GM12891 (cell line): Measurements from ENCODE around the gene MAP2K2.

Experiments used
- PAX5 ChIP-seq: IDR thresholded peaks from 2 replicates; pipeline ENCODE4 v1.6.1; 2011; ENCODE audit warnings: low read length, moderate library complexity, mild to moderate bottlenecking; ENCODE audit not compliant: insufficient read depth, severe bottlenecking
- POLR2A ChIP-seq: IDR thresholded peaks from 2 replicates; pipeline ENCODE4 v1.6.1; 2011; ENCODE audit warnings: low read depth, low read length, control low read depth
- POLR2AphosphoS5 ChIP-seq: IDR thresholded peaks from 2 replicates; pipeline ENCODE4 v1.6.1; 2011; ENCODE audit warnings: low read depth, low read length, control low read depth
- POU2F2 ChIP-seq: IDR thresholded peaks from 2 replicates; pipeline ENCODE4 v1.6.1; 2011; ENCODE audit warnings: low read depth, mild to moderate bottlenecking, control low read depth, low read length, moderate library complexity
- SPI1 ChIP-seq: IDR thresholded peaks from 2 replicates; pipeline ENCODE4 v1.6.1; 2011; ENCODE audit warnings: low read depth, low read length, control low read depth
- TAF1 ChIP-seq: IDR thresholded peaks from 2 replicates; pipeline ENCODE4 v1.6.1; 2011; ENCODE audit warnings: low read depth, low read length, control low read depth

- TF ChIP-seq SPI1 (no peak), POLR2A (peak; percentile 32; the same call in 1 of the 2 replicates), TAF1 (no peak), POLR2AphosphoS5 (0 out of 2 replicates have a peak, but pooled peaks have one; percentile 41), POU2F2 (no peak), PAX5 (no peak)
Observed at GRCh38 chr19:4060621-4061177, 63.2 kb downstream of the MAP2K2 start.
